H1 (cell line): ENCODE results near the gene RNF8. TPM values are rescaled to one million over a fixed set of nuclear protein-coding genes. Genes with fewer than 3 reads are reported as not detected.

Experiments used
- CTCF ChIA-PET: fragments of 300-600 bp; sonication (Branson Sonifier 250); formaldehyde crosslinking; loops from one replicate; lab custom pipeline; 2021; ENCODE audit not compliant: partially characterized antibody; lab: Charles Lee
- POLR2A ChIA-PET: fragments of 300-600 bp; sonication (Branson Sonifier 250); formaldehyde crosslinking; loops from one replicate; lab custom pipeline; 2021; ENCODE audit warnings: inconsistent platforms; ENCODE audit not compliant: partially characterized antibody; lab: Charles Lee
- DNase-seq, 2 experiments: peaks; one replicate each; pipeline versions ENCODE4 v3.0.0 to v3.0.0-alpha.2; 2010 to 2022; ENCODE audit warnings: low spot score in 2 of 2, low read depth in 1 of 2, mixed read lengths in 1 of 2
- FAIRE-seq: peaks from 2 replicates; lab custom pipeline; 2011; peaks lifted over from hg19 to GRCh38; lab: Jason Lieb, UNC
- H2AFZ ChIP-seq: 2 replicates; pipeline ENCODE4 v1.8.1; 2012; ENCODE audit warnings: low read length, inconsistent platforms
- H2AK5ac ChIP-seq: 2 replicates; pipeline ENCODE4 v1.6.1; 2013; ENCODE audit warnings: low read depth, low read length
- H2BK120ac ChIP-seq: replicated peaks from 2 replicates; pipeline ENCODE3; 2013; ENCODE audit warnings: low read depth, low read length, inconsistent platforms
- H2BK12ac ChIP-seq: 2 replicates; pipeline ENCODE4 v1.6.1; 2013; ENCODE audit warnings: low read depth, low read length
- H2BK15ac ChIP-seq: 2 replicates; pipeline ENCODE4 v1.6.1; 2013; ENCODE audit warnings: low read length
- H2BK20ac ChIP-seq: 2 replicates; pipeline ENCODE4 v1.6.1; 2013; ENCODE audit warnings: low read length
- H2BK5ac ChIP-seq: 2 replicates; pipeline ENCODE4 v1.6.1; 2013; ENCODE audit warnings: low read depth, low read length
- H3K14ac ChIP-seq: 2 replicates; pipeline ENCODE4 v1.6.1; 2013; ENCODE audit warnings: inconsistent platforms; ENCODE audit not compliant: insufficient read length
- H3K18ac ChIP-seq: 2 replicates; pipeline ENCODE4 v1.6.1; 2013; ENCODE audit warnings: low read length; ENCODE audit errors: extremely low read depth
- H3K23ac ChIP-seq: 2 replicates; pipeline ENCODE4 v1.6.1; 2013; ENCODE audit warnings: inconsistent platforms; ENCODE audit not compliant: insufficient read length
- H3K23me2 ChIP-seq: 2 replicates; pipeline ENCODE4 v1.6.1; 2013; ENCODE audit warnings: low read depth, low read length
- H3K27ac ChIP-seq: 2 replicates; pipeline ENCODE4 v1.6.1; 2011; ENCODE audit warnings: low read depth, low read length, inconsistent platforms
- H3K27me3 ChIP-seq, 4 experiments: replicated peaks in 1 of 4; 1 replicate in 1 of 4; 2 replicates in 3 of 4; pipeline versions ENCODE4 v1.6.1 to v1.8.1; 2011 to 2013; ENCODE audit warnings: low read length in 3 of 4, mild to moderate bottlenecking in 3 of 4, inconsistent platforms in 2 of 4, mixed read lengths in 2 of 4, moderate library complexity in 1 of 4; ENCODE audit not compliant: control insufficient read depth in 3 of 4, insufficient read depth in 3 of 4; ENCODE audit errors: extremely low read depth in 1 of 4
- H3K36me3 ChIP-seq, 4 experiments: 2 replicates each; pipeline versions ENCODE4 v1.6.1 to v1.8.1; 2011 to 2013; ENCODE audit warnings: mild to moderate bottlenecking in 4 of 4, low read length in 3 of 4, moderate library complexity in 2 of 4, control low read depth in 1 of 4, inconsistent platforms in 1 of 4; ENCODE audit not compliant: insufficient read depth in 4 of 4, control insufficient read depth in 2 of 4
- H3K4ac ChIP-seq: replicated peaks from 2 replicates; pipeline ENCODE3; 2013; ENCODE audit warnings: low read length, low read depth, mixed read lengths, inconsistent platforms; ENCODE audit not compliant: insufficient read length
- H3K4me1 ChIP-seq, 4 experiments: replicated peaks in 1 of 4; 1 replicate in 1 of 4; 2 replicates in 3 of 4; pipeline versions ENCODE4 v1.6.1 to v1.8.1; 2011 to 2013; ENCODE audit warnings: low read length in 3 of 4, inconsistent platforms in 2 of 4, mixed read lengths in 1 of 4; ENCODE audit not compliant: insufficient read depth in 4 of 4, control insufficient read depth in 3 of 4
- H3K4me2 ChIP-seq, 2 experiments: 2 replicates each; pipeline versions ENCODE4 v1.6.1 to v1.8.1; 2011 to 2013; ENCODE audit warnings: low read depth in 2 of 2, low read length in 2 of 2, control low read depth in 1 of 2, inconsistent platforms in 1 of 2, mild to moderate bottlenecking in 1 of 2; ENCODE audit not compliant: insufficient read depth in 1 of 2
- H3K4me3 ChIP-seq, 4 experiments: fragments of 200-600, 300-600 bp in 1 of 4; sonication (generic), shearing (Covaris generic), sonication (Bioruptor Twin) in 1 of 4; 2 replicates each; pipeline versions ENCODE4 v1.5.1 to v1.8.1; 2011 to 2016; ENCODE audit warnings: low read length in 4 of 4, low read depth in 3 of 4, control low read depth in 2 of 4, inconsistent platforms in 2 of 4, mild to moderate bottlenecking in 2 of 4, mixed read lengths in 1 of 4, moderate library complexity in 1 of 4; ENCODE audit not compliant: insufficient read depth in 2 of 4; ENCODE audit errors: extremely low read depth in 1 of 4
- H3K56ac ChIP-seq: replicated peaks from 2 replicates; pipeline ENCODE3; 2013; ENCODE audit warnings: low read depth, mild to moderate bottlenecking, mixed read lengths, low read length, inconsistent platforms; ENCODE audit not compliant: insufficient read length
- H3K79me1 ChIP-seq: 2 replicates; pipeline ENCODE4 v1.6.1; 2013; ENCODE audit warnings: low read depth, low read length, control low read depth
- H3K79me2 ChIP-seq, 2 experiments: 2 replicates each; pipeline versions ENCODE4 v1.6.1 to v1.8.1; 2012 to 2013; ENCODE audit warnings: low read length in 2 of 2, mild to moderate bottlenecking in 2 of 2, inconsistent platforms in 1 of 2; ENCODE audit not compliant: insufficient read depth in 2 of 2, control insufficient read depth in 1 of 2
- H3K9ac ChIP-seq, 4 experiments: replicated peaks in 1 of 4; 1 replicate in 1 of 4; 2 replicates in 3 of 4; pipeline versions ENCODE4 v1.6.1 to v1.8.1; 2011 to 2013; ENCODE audit warnings: low read depth in 3 of 4, low read length in 3 of 4, control low read depth in 2 of 4, mild to moderate bottlenecking in 2 of 4, moderate library complexity in 2 of 4, inconsistent platforms in 1 of 4; ENCODE audit errors: extremely low read depth in 1 of 4
- H3K9me3 ChIP-seq, 2 experiments: 2 replicates each; pipeline versions ENCODE4 v1.6.1 to v1.8.1; 2012 to 2013; ENCODE audit warnings: mild to moderate bottlenecking in 2 of 2, moderate library complexity in 2 of 2, control low read depth in 1 of 2, inconsistent platforms in 1 of 2, low read depth in 1 of 2, low read length in 1 of 2, mixed read lengths in 1 of 2; ENCODE audit not compliant: insufficient read depth in 2 of 2
- H4K20me1 ChIP-seq, 2 experiments: replicated peaks in 1 of 2; 2 replicates each; pipeline versions ENCODE3 to v1.8.1; 2011 to 2013; ENCODE audit warnings: inconsistent platforms in 2 of 2, low read length in 2 of 2, mild to moderate bottlenecking in 1 of 2; ENCODE audit not compliant: insufficient read depth in 2 of 2, control insufficient read depth in 1 of 2
- H4K5ac ChIP-seq: 2 replicates; pipeline ENCODE4 v1.6.1; 2013; ENCODE audit warnings: low read length, low read depth, mixed read lengths, inconsistent platforms; ENCODE audit not compliant: insufficient read length
- H4K8ac ChIP-seq: 2 replicates; pipeline ENCODE4 v1.8.0; 2013; ENCODE audit warnings: mild to moderate bottlenecking, moderate library complexity, low read length, inconsistent platforms; ENCODE audit not compliant: insufficient read depth; ENCODE audit errors: extremely low read depth
- H4K91ac ChIP-seq: replicated peaks from 2 replicates; pipeline ENCODE3; 2013; ENCODE audit warnings: low read length, mixed read lengths, inconsistent platforms; ENCODE audit not compliant: insufficient read length
- CEBPB ChIP-seq: IDR thresholded peaks from 2 replicates; pipeline ENCODE4 v1.6.1; 2012; ENCODE audit warnings: low read depth, low read length
- E2F6 ChIP-seq: IDR thresholded peaks from 2 replicates; pipeline ENCODE4 v1.6.1; 2012; ENCODE audit warnings: inconsistent platforms
- EGR1 ChIP-seq: IDR thresholded peaks from 2 replicates; pipeline ENCODE4 v1.6.1; 2011; ENCODE audit warnings: low read depth, low read length, borderline replicate concordance
- JUN ChIP-seq: IDR thresholded peaks from 2 replicates; pipeline ENCODE4 v1.6.1; 2011; ENCODE audit warnings: low read depth, mild to moderate bottlenecking, improper control_type of control experiment, low read length
- JUND ChIP-seq: IDR thresholded peaks from 2 replicates; pipeline ENCODE4 v1.6.1; 2011; ENCODE audit warnings: mild to moderate bottlenecking, improper control_type of control experiment, low read length
- NANOG ChIP-seq: IDR thresholded peaks from 2 replicates; pipeline ENCODE4 v1.6.1; 2011; ENCODE audit warnings: low read length, low read depth, mild to moderate bottlenecking, inconsistent platforms; ENCODE audit not compliant: insufficient read depth, poor library complexity, severe bottlenecking
- PHF8 ChIP-seq: fragments of 200-600 bp; sonication (generic); conservative IDR thresholded peaks from 2 replicates; pipeline ENCODE4 v1.7.1; 2012; ENCODE audit warnings: low read depth, mild to moderate bottlenecking, inconsistent platforms, low read length, moderate library complexity
- RFX5 ChIP-seq: IDR thresholded peaks from 2 replicates; pipeline ENCODE4 v1.6.1; 2011; ENCODE audit warnings: low read depth, low read length, improper control_type of control experiment, borderline replicate concordance
- SP4 ChIP-seq: IDR thresholded peaks from 2 replicates; pipeline ENCODE4 v1.6.1; 2012; ENCODE audit warnings: low read length, inconsistent platforms
- TAF1 ChIP-seq: IDR thresholded peaks from 2 replicates; pipeline ENCODE4 v1.6.1; 2011; ENCODE audit warnings: mild to moderate bottlenecking, low read depth, low read length
- TCF12 ChIP-seq: IDR thresholded peaks from 2 replicates; pipeline ENCODE4 v1.6.1; 2011; ENCODE audit warnings: low read depth, mild to moderate bottlenecking, low read length
- polyA plus RNA-seq, 7 experiments: library from polyadenylated mRNA; depleted of rRNA in 3 of 7; stranded (reverse) in 5 of 7; unstranded in 2 of 7; fragments of >200 nt in 5 of 7; fragments of 200-250 nt in 2 of 7; gene quantifications; 1 replicate in 5 of 7; 2 replicates in 1 of 7; 4 replicates in 1 of 7; pipeline versions ENCODE4 v1.2.1 to v1.2.3, GENCODE V29; 2011 to 2013; ENCODE audit warnings: missing spikeins in 2 of 7, mixed read lengths in 2 of 7
- total RNA-seq: library from RNA; stranded (reverse); fragmentation: NEBNext Ultra II Directional; extraction: Animal tissue kit (Norgen Biotek cat#: 25700); gene quantifications from 2 replicates; pipeline ENCODE4 v1.2.1, GENCODE V29; 2021

RNF8 gene
- total and polyA plus RNA-seq, 2 of the 8 experiments (the other 6 are each of a cell fraction or from before 2014, with no cell fraction given) = 20.3 to 44.7 TPM

GRCh38 chr6:37321101-37321500, 32.7 kb upstream of the RNF8 start:
- Histone ChIP-seq H2BK5ac (no peak overlapping the region), H3K4me3 (no peak overlapping the region), H3K36me3 (peaks cover 13 to 39% (median 28%) of the 10 kb centered on the region in 4 experiments; a peak in 7 of 8 replicates), H4K20me1 (no peaks in the 10 kb centered on the region), H2AK5ac (no peak overlapping the region), H3K23ac (no peak overlapping the region), H3K4me1 (no peaks in the 10 kb centered on the region), H2BK15ac (no peak overlapping the region), H2BK20ac (no peak overlapping the region), H3K79me2 (no peaks in the 10 kb centered on the region), H4K8ac (no peak overlapping the region), H3K79me1 (no peaks in the 10 kb centered on the region), H2BK120ac (no peak overlapping the region), H4K5ac (no peak overlapping the region), H3K14ac (no peak overlapping the region), H3K4ac (no peak overlapping the region), H3K18ac (no peak overlapping the region), H3K4me2 (no peak overlapping the region), H2AFZ (no peak overlapping the region), H3K9me3 (no peaks in the 10 kb centered on the region), H3K27ac (no peak overlapping the region), H3K23me2 (no peaks in the 10 kb centered on the region), H3K9ac (no peak overlapping the region), H3K27me3 (no peaks in the 10 kb centered on the region), H4K91ac (no peak overlapping the region), H2BK12ac (no peak overlapping the region), H3K56ac (no peak overlapping the region)
- FAIRE-seq = no peak
- DNase-seq = no peak
- CTCF ChIA-PET = interaction anchor here (0.6 to 2.9 kb wide), 6 partner anchors 8 to 556 kb away, joined by 3 to 21 read pairs (median 4); no protein-coding TSS in a partner anchor
- POLR2A ChIA-PET = interaction anchor here (1.7 kb wide), 1 partner anchor 34 kb away, joined by 3 read pairs; no protein-coding TSS in a partner anchor
- TF ChIP-seq PHF8 (no peak), SP4 (no peak), E2F6 (no peak), TCF12 (no peak), EGR1 (no peak), CEBPB (no peak), JUN (no peak), TAF1 (no peak), JUND (no peak), NANOG (no peak), RFX5 (no peak)
